Prostate gland (tissue), 2 donors: ENCODE results near the gene AKAP8L.

ENCODE experiments used
- POLR2A ChIP-seq: fragments of 450-650 bp; IDR thresholded peaks from one replicate; pipeline ENCODE4 v1.6.1; 2016; ENCODE audit warnings: antibody characterized with exemption, mild to moderate bottlenecking
- POLR2AphosphoS5 ChIP-seq: sonication (generic); formaldehyde crosslinking; IDR thresholded peaks from one replicate; pipeline ENCODE4 v1.6.1; 2017; ENCODE audit warnings: antibody characterized with exemption
- TF ChIP-seq, protein P1 (sequence below), 4 experiments: fragments of 200-600 bp in 2 of 4; fragments of 450-650 bp in 2 of 4; sonication (generic) in 2 of 4; IDR thresholded peaks; 1 replicate in 3 of 4; 2 replicates in 1 of 4; pipeline ENCODE4 v1.5.1; 2016 to 2019; ENCODE audit warnings: antibody characterized with exemption in 4 of 4, mild to moderate bottlenecking in 2 of 4, moderate library complexity in 2 of 4

DNA sequence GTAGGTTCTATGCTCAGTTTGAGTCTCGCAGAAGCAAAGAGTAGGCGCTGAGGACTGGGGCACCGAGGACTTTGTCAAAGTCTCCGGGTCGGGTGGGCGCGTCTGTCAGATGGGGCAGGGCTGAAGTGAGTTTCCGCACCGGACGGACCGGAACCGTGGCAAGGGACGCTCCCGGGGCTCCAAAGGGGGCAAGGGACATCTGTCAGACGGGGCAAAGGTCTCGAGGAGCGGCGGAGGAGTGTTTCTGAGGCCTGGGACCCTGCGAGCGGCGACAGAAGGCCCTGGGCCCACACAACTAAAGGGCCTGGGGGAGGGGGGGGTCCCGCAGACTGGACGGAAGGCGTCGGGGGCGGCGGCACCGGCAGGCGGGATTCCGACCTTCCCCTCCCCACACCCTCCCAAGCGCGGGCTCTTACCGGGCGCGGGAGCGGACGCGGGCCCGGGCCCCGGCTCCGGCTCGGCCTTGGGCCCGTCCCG lies 13.3 kb upstream of the AKAP8L start:
- TF ChIP-seq, protein P1, sequence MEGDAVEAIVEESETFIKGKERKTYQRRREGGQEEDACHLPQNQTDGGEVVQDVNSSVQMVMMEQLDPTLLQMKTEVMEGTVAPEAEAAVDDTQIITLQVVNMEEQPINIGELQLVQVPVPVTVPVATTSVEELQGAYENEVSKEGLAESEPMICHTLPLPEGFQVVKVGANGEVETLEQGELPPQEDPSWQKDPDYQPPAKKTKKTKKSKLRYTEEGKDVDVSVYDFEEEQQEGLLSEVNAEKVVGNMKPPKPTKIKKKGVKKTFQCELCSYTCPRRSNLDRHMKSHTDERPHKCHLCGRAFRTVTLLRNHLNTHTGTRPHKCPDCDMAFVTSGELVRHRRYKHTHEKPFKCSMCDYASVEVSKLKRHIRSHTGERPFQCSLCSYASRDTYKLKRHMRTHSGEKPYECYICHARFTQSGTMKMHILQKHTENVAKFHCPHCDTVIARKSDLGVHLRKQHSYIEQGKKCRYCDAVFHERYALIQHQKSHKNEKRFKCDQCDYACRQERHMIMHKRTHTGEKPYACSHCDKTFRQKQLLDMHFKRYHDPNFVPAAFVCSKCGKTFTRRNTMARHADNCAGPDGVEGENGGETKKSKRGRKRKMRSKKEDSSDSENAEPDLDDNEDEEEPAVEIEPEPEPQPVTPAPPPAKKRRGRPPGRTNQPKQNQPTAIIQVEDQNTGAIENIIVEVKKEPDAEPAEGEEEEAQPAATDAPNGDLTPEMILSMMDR (IDR thresholded peaks at IDR 0.05) = no peak
- TF ChIP-seq POLR2A (no peak), POLR2AphosphoS5 (no peak)
